HG03575 (cell line): ENCODE results near the gene AGTRAP.

Experiments
- ATAC-seq: cut with Tn5 transposase; IDR thresholded peaks from one replicate; pipeline ENCODE4 v1.9.1; 2021; ENCODE audit not compliant: unreplicated experiment, insufficient number of reproducible peaks, low FRiP score; ENCODE audit errors: extremely low read depth

AGTRAP gene

DNA sequence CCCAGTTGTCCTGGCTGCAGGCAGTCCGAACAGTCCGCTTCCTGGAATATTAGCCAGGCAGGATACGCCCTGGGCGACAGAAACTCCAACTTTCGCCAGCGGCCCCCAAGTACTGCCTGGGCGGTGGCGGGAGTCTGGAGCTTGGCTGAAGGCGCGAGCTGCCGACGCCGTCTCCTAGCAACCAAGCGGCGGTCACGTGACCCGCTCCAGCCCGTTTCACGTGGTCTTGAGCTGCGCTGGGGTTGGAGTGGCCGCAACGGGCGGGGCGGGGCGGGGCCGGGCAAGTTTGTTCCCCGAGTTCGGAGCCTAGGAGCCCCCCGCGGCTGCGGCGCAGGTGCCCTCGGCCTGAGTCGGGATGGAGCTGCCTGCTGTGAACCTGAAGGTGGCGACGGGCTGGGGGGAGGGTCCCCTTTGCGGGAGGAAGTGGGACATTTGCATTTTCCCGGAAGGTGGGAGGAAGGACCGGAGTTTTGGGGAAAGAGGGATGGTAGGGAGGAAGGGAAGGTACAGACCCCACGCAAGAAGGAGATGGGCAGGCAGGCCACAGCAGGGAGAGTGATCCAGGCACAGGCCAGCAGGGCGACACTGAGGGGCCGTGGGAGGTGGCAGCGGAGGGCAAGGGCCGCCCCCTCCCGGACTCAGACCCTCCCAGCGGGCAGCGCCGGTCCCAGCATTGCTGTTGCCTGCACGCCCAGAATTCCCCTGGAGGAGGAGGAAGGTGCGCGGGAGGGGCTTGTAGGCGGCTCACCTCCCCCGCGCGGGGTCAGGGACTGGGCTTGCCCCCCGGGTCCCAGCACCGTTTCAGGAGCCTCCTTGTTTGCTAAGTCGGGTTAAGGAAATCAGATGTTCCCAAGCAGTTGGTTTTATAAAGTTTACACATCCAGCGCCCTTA, at the start of gene AGTRAP:
TSS of gene AGTRAP (plus strand) at position 283 of the 892 bp plus-strand sequence. CDS start at position 356, 73 bp downstream.
- no peak for ATAC-seq

DNA sequence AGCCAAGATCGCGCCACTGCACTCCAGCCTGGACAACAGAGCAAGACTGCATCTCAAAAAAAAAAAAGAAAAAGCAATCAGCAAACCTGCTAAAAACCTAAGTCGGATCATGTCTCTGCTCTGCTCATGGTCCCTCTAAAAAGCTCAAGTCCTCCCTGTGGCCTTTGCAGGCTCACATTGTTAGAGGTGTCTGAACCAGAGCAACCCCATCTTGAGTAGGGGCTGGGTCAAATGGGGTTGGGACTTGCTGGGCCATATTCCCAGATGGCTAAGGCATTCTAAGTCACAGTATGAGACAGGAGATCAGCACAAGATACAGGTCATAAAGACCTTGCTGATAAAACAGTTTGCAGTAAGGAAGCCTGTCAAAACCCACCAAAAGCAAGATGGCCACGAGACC, 47.4 kb upstream of the AGTRAP start:
- ATAC-seq, result no peak

GRCh38 chr1:11690397-11691301, 45.3 kb upstream of the AGTRAP start:
- ATAC-seq, result no peak

- no peak for ATAC-seq
These were observed 44.5 kb upstream of the AGTRAP start, which contains the start of gene DRAXIN for GRCh38 chr1:11691302-11691914. DRAXIN (plus strand) TSS chr1:11691710; CDS start chr1:11706259, 14,549 bp downstream.

GRCh38 chr1:11691928-11692711, 43.8 kb upstream of the AGTRAP start:
- ATAC-seq, result no peak

- ATAC-seq, result no peak
These were observed 42.8 kb upstream of the AGTRAP start for GRCh38 chr1:11693024-11693590.

GRCh38 chr1:11693917-11694316, 42.0 kb upstream of the AGTRAP start:
- ATAC-seq, result no peak

GRCh38 chr1:11695861-11696260, 40.1 kb upstream of the AGTRAP start:
- ATAC-seq, result no peak

- no peak for ATAC-seq
These were observed 38.6 kb upstream of the AGTRAP start for GRCh38 chr1:11697188-11697892.

GRCh38 chr1:11697893-11698210, 38.1 kb upstream of the AGTRAP start:
- no peak for ATAC-seq

- no peak for ATAC-seq
These were observed 35.1 kb upstream of the AGTRAP start for GRCh38 chr1:11700601-11701467.

DNA sequence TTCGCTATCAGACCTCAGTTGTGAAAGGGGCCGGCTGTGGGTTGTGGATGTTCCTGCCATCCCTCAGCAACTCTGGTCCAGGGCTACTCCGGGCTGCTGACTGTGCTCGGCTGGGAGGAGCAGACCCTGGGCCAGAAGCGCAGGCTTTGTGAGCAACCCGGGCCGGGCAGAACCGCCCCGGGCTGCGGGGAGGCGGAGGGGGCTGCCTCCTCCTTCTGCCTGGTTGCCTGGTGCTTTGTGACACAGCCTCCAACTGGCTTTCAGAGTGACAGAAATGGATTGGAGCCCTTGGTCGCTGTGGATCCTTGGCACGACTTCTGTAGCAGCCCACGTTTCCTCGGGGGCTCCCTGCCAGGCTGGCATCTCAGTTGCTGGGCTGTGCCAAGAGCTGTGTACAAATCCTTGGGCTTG, 34.4 kb upstream of the AGTRAP start:
- ATAC-seq, result no peak

GRCh38 chr1:11701981-11702803, 33.7 kb upstream of the AGTRAP start:
- ATAC-seq, result no peak

DNA sequence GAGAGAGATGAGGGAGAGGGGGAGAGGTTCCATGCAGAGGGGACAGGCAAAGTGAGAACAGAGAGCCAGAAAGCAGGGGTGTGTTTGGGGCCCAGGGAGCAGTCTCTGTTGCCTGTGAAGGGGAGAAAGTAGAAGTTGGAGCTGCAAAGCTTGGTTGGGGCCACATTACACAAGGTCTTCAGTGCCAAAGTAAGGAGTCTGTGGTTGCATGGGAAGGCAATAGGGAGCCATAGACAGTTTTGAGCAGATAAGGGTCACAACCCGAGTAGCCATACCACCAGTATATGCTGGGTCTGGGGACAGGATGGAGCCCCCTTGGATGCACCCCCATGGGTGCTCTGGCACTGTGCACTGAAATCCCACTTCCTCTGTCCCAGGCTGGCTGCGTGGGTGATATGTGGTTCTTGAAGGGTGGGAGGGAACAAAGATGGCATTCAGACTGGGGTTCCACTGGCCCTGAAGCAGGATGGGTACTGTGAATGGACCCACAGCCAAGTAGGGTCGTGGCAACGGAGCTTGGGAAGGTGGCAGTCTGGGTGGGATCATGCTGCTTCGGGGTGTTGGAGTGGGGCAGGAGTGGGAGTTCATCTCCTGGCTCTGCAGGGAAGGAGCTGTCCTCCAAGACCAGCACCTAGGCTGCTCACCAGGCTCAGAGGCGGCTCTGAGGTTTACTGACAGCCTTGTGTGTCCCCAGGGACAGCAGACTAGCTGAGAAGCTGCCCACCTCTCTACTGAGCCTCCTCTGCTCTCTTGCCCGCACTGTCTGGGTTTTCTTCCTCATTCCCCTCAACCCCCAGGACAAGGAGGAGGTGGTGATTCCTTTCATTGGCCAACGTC, 32.4 kb upstream of the AGTRAP start:
- no peak for ATAC-seq

DNA sequence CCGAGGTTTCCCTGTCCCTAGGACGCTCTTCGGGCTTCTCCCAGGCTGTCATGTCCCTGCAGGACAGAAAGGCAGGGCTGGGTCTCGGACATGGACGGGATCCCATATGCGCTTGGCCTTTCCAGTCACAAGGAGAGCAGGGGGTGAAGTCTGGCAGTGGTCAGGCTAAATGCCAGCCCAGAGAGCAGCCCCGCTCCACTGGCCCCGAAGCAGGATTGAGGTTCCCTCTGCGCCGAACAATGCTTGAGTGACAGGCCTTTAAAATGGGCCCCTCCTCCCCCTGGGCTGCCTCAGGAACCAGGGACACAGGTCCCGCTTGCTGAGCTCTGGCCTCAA, 31.8 kb upstream of the AGTRAP start:
- no peak for ATAC-seq
